HL-60 (cell line): ENCODE measurements around the gene CEP112.

Experiments used
- GABPA ChIP-seq: IDR thresholded peaks from 2 replicates; pipeline ENCODE4 v1.6.1; 2012; ENCODE audit warnings: low read depth
- TF ChIP-seq, protein P1 (sequence below): IDR thresholded peaks from one replicate; pipeline ENCODE4 v1.5.1; 2011; ENCODE audit warnings: low read length, control low read depth, inconsistent platforms; ENCODE audit not compliant: insufficient read depth

DNA sequence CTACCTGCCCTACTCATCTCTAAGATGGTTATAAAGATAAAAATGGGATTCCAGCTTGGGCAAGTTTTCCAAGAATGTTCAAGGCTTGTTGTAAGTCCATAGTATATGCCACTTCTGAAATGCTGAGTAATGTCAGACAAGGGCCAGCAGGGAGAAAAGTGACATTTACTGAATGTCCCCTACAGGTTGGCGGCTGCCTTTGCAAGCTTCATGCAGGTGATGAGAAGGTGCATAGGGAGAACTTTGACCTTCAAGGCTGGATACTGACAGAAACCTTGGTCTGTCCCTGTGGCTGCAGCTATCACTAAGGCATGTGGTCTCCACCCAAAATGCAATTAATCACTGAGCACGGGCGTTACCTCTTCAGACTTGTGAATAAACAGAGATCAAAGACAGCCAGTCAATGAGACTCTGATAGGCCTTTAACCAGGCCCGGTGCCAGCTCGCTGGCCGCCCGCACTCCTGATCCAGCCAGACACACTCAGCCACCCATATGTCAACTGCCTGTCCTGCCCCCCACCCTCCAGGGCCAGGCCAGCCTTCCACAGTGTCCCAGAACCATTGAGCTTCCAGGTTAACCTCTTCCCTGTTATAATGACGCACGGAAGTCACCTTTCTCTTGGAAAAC lies 603.6 kb downstream of the CEP112 start:
- TF ChIP-seq, protein P1, sequence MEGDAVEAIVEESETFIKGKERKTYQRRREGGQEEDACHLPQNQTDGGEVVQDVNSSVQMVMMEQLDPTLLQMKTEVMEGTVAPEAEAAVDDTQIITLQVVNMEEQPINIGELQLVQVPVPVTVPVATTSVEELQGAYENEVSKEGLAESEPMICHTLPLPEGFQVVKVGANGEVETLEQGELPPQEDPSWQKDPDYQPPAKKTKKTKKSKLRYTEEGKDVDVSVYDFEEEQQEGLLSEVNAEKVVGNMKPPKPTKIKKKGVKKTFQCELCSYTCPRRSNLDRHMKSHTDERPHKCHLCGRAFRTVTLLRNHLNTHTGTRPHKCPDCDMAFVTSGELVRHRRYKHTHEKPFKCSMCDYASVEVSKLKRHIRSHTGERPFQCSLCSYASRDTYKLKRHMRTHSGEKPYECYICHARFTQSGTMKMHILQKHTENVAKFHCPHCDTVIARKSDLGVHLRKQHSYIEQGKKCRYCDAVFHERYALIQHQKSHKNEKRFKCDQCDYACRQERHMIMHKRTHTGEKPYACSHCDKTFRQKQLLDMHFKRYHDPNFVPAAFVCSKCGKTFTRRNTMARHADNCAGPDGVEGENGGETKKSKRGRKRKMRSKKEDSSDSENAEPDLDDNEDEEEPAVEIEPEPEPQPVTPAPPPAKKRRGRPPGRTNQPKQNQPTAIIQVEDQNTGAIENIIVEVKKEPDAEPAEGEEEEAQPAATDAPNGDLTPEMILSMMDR = no peak
- no peak for TF ChIP-seq GABPA
